ENCODE data around the gene PYCR2. TPM values are rescaled to one million over a fixed set of nuclear protein-coding genes. Genes with fewer than 3 reads are reported as not detected.

Gene PYCR2
- total and polyA plus RNA-seq, 2 of the 8 experiments (the other 6 are each of a cell fraction or from before 2014, with no cell fraction given): 79.3 to 84.6 TPM

DNA sequence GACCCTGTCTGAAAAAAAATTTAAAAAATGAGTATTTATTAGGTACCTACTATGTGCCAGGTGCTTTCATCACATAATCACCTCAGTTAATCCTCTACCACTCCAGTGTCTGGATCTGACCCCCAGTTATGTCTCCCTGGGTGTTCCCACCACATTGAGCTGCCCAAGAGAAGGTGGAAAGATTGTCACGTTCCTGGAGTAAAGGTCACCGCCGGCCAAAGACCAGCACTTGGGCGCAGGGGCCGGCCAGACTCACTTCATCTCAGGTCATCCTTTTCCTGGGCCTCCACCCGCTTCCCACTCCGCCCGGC, 714 bp downstream of the PYCR2 start (continued):
- TF ChIP-seq, protein P1, sequence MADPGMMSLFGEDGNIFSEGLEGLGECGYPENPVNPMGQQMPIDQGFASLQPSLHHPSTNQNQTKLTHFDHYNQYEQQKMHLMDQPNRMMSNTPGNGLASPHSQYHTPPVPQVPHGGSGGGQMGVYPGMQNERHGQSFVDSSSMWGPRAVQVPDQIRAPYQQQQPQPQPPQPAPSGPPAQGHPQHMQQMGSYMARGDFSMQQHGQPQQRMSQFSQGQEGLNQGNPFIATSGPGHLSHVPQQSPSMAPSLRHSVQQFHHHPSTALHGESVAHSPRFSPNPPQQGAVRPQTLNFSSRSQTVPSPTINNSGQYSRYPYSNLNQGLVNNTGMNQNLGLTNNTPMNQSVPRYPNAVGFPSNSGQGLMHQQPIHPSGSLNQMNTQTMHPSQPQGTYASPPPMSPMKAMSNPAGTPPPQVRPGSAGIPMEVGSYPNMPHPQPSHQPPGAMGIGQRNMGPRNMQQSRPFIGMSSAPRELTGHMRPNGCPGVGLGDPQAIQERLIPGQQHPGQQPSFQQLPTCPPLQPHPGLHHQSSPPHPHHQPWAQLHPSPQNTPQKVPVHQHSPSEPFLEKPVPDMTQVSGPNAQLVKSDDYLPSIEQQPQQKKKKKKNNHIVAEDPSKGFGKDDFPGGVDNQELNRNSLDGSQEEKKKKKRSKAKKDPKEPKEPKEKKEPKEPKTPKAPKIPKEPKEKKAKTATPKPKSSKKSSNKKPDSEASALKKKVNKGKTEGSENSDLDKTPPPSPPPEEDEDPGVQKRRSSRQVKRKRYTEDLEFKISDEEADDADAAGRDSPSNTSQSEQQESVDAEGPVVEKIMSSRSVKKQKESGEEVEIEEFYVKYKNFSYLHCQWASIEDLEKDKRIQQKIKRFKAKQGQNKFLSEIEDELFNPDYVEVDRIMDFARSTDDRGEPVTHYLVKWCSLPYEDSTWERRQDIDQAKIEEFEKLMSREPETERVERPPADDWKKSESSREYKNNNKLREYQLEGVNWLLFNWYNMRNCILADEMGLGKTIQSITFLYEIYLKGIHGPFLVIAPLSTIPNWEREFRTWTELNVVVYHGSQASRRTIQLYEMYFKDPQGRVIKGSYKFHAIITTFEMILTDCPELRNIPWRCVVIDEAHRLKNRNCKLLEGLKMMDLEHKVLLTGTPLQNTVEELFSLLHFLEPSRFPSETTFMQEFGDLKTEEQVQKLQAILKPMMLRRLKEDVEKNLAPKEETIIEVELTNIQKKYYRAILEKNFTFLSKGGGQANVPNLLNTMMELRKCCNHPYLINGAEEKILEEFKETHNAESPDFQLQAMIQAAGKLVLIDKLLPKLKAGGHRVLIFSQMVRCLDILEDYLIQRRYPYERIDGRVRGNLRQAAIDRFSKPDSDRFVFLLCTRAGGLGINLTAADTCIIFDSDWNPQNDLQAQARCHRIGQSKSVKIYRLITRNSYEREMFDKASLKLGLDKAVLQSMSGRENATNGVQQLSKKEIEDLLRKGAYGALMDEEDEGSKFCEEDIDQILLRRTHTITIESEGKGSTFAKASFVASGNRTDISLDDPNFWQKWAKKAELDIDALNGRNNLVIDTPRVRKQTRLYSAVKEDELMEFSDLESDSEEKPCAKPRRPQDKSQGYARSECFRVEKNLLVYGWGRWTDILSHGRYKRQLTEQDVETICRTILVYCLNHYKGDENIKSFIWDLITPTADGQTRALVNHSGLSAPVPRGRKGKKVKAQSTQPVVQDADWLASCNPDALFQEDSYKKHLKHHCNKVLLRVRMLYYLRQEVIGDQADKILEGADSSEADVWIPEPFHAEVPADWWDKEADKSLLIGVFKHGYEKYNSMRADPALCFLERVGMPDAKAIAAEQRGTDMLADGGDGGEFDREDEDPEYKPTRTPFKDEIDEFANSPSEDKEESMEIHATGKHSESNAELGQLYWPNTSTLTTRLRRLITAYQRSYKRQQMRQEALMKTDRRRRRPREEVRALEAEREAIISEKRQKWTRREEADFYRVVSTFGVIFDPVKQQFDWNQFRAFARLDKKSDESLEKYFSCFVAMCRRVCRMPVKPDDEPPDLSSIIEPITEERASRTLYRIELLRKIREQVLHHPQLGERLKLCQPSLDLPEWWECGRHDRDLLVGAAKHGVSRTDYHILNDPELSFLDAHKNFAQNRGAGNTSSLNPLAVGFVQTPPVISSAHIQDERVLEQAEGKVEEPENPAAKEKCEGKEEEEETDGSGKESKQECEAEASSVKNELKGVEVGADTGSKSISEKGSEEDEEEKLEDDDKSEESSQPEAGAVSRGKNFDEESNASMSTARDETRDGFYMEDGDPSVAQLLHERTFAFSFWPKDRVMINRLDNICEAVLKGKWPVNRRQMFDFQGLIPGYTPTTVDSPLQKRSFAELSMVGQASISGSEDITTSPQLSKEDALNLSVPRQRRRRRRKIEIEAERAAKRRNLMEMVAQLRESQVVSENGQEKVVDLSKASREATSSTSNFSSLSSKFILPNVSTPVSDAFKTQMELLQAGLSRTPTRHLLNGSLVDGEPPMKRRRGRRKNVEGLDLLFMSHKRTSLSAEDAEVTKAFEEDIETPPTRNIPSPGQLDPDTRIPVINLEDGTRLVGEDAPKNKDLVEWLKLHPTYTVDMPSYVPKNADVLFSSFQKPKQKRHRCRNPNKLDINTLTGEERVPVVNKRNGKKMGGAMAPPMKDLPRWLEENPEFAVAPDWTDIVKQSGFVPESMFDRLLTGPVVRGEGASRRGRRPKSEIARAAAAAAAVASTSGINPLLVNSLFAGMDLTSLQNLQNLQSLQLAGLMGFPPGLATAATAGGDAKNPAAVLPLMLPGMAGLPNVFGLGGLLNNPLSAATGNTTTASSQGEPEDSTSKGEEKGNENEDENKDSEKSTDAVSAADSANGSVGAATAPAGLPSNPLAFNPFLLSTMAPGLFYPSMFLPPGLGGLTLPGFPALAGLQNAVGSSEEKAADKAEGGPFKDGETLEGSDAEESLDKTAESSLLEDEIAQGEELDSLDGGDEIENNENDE (IDR thresholded peaks at IDR 0.05; ENCODE audit: insufficient replicate concordance, low read length): no peak
- TF ChIP-seq, protein P2, sequence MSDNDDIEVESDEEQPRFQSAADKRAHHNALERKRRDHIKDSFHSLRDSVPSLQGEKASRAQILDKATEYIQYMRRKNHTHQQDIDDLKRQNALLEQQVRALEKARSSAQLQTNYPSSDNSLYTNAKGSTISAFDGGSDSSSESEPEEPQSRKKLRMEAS (IDR thresholded peaks at IDR 0.05): no peak
